ENCODE data around the gene ALX4. TPM values are rescaled to one million over a fixed set of nuclear protein-coding genes. Genes with fewer than 3 reads are reported as not detected.

Gene ALX4
- total RNA-seq, 2 experiments from 2014 or later: not detected

GRCh38 chr11:44310463-44311272, 729 bp upstream of the ALX4 start:
- Mint-ChIP-seq H3K4me3 (peak overlapping the region; percentile 45), H3K27ac (no peak overlapping the region), H3K4me1 (ENCODE audit: low read depth) (peaks cover 13% of the 10 kb centered on the region), H3K36me3 (ENCODE audit: low read depth) (no peaks in the 10 kb centered on the region), H3K27me3 (peaks cover 95% of the 10 kb centered on the region), H3K9me3 (no peaks in the 10 kb centered on the region)
- ATAC-seq (ENCODE audit: poor library complexity) (no peak), DNase-seq (no peak)
- Histone ChIP-seq H3K36me3 (ENCODE audit: insufficient read depth, low read length) (no peaks in the 10 kb centered on the region), H3K4me3 (ENCODE audit: low read length) (no peak overlapping the region), H3K27me3 (ENCODE audit: control insufficient read depth in 1 of 2, insufficient read depth in 2 of 2, low read length in 2 of 2) (peaks cover 78 to 88% of the 10 kb centered on the region in 2 experiments), H3K9me3 (ENCODE audit: control insufficient read depth in 1 of 2, insufficient read depth in 1 of 2, low read length in 2 of 2) (peaks cover 0 to 39% of the 10 kb centered on the region in 2 experiments), H3K4me1 (ENCODE audit: insufficient read depth, low read length) (peaks cover 25% of the 10 kb centered on the region), H3K27ac (ENCODE audit: low read depth in 1 of 2, low read length in 2 of 2) (no peak overlapping the region)
- ChIA-PET POLR2A (no interaction called here), CTCF (no interaction called here)
- intact Hi-C loops (cut with DNase I, micrococcal nuclease): no loop called here
- TF ChIP-seq, protein P1, sequence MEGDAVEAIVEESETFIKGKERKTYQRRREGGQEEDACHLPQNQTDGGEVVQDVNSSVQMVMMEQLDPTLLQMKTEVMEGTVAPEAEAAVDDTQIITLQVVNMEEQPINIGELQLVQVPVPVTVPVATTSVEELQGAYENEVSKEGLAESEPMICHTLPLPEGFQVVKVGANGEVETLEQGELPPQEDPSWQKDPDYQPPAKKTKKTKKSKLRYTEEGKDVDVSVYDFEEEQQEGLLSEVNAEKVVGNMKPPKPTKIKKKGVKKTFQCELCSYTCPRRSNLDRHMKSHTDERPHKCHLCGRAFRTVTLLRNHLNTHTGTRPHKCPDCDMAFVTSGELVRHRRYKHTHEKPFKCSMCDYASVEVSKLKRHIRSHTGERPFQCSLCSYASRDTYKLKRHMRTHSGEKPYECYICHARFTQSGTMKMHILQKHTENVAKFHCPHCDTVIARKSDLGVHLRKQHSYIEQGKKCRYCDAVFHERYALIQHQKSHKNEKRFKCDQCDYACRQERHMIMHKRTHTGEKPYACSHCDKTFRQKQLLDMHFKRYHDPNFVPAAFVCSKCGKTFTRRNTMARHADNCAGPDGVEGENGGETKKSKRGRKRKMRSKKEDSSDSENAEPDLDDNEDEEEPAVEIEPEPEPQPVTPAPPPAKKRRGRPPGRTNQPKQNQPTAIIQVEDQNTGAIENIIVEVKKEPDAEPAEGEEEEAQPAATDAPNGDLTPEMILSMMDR (IDR thresholded peaks at IDR 0.05): no peak

- Mint-ChIP-seq H3K27me3 (peaks cover 95% of the 10 kb centered on the region), H3K36me3 (ENCODE audit: low read depth) (no peaks in the 10 kb centered on the region), H3K9me3 (no peaks in the 10 kb centered on the region), H3K4me3 (no peak overlapping the region), H3K4me1 (ENCODE audit: low read depth) (peaks cover 15% of the 10 kb centered on the region), H3K27ac (no peak overlapping the region)
- Histone ChIP-seq H3K27me3 (ENCODE audit: control insufficient read depth in 1 of 2, insufficient read depth in 2 of 2, low read length in 2 of 2) (peaks cover 77 to 88% of the 10 kb centered on the region in 2 experiments), H3K27ac (ENCODE audit: low read depth in 1 of 2, low read length in 2 of 2) (no peak overlapping the region), H3K36me3 (ENCODE audit: insufficient read depth, low read length) (no peaks in the 10 kb centered on the region), H3K9me3 (ENCODE audit: control insufficient read depth in 1 of 2, insufficient read depth in 1 of 2, low read length in 2 of 2) (peaks cover 0 to 40% of the 10 kb centered on the region in 2 experiments), H3K4me3 (ENCODE audit: low read length) (no peak overlapping the region), H3K4me1 (ENCODE audit: insufficient read depth, low read length) (peaks cover 30% of the 10 kb centered on the region)
- DNase-seq (no peak), ATAC-seq (ENCODE audit: poor library complexity) (no peak)
- intact Hi-C loops (cut with DNase I, micrococcal nuclease): no loop called here
- POLR2A ChIA-PET: no interaction called here
- TF ChIP-seq, protein P1 (IDR thresholded peaks at IDR 0.05): no peak
- CTCF ChIA-PET: no interaction called here
These were observed 195 bp upstream of the ALX4 start for GRCh38 chr11:44310206-44310462.

DNA sequence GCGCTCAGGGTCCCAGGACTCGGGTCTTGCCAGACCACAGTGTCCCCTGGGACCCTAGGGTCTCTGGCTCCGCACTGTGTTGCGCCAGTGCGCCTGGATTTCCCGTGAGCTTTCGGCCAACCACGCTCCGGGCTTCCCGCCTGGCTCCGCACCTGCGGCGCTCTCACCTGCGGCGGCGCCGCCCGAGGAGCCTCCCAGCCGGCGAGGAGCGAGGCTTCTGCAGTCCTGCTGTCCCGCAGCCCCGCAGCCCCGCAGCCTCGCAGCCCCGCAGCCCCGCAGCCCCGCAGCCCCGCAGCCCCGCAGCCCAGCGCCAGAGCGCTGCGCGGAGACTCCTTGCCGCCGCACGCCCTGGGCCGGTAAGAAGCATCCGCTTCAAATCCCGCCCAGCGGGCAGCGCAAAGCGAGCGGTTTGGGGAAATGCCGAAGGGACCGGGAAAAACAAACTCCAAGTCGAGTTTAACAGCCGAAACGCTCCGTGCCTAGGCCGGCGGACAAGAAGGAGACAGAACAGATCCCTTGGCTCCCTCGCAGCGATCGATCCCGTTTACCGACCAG, 939 bp downstream of the ALX4 start:
- TF ChIP-seq, protein P1 (IDR thresholded peaks at IDR 0.05): no peak
- Mint-ChIP-seq H3K9me3 (no peaks in the 10 kb centered on the region), H3K27ac (no peak overlapping the region), H3K27me3 (peaks cover 94% of the 10 kb centered on the region), H3K36me3 (ENCODE audit: low read depth) (no peaks in the 10 kb centered on the region), H3K4me3 (peak overlapping the region; percentile 65), H3K4me1 (ENCODE audit: low read depth) (peaks cover 24% of the 10 kb centered on the region)
- intact Hi-C loops (cut with DNase I, micrococcal nuclease): no loop called here
- no peak overlapping the region for H3K4me3 ChIP-seq (ENCODE audit: low read length)
- no peak for DNase-seq
- ChIA-PET POLR2A (no interaction called here), CTCF (no interaction called here)
- no peak for ATAC-seq (ENCODE audit: poor library complexity)
- peaks cover 82 to 91% of the 10 kb centered on the region in 2 experiments for H3K27me3 ChIP-seq (ENCODE audit: control insufficient read depth in 1 of 2, insufficient read depth in 2 of 2, low read length in 2 of 2)
- H3K36me3 ChIP-seq (ENCODE audit: insufficient read depth, low read length): no peaks in the 10 kb centered on the region
- peaks cover 40% of the 10 kb centered on the region for H3K4me1 ChIP-seq (ENCODE audit: insufficient read depth, low read length)
- no peak overlapping the region for H3K27ac ChIP-seq (ENCODE audit: low read depth in 1 of 2, low read length in 2 of 2)
- peaks cover 0 to 38% of the 10 kb centered on the region in 2 experiments for H3K9me3 ChIP-seq (ENCODE audit: control insufficient read depth in 1 of 2, insufficient read depth in 1 of 2, low read length in 2 of 2)

All from CD4-positive, alpha-beta T cell (primary cell).